ENCODE data around the gene OR52A1. TPM values are rescaled to one million over a fixed set of nuclear protein-coding genes. Genes with fewer than 3 reads are reported as not detected.

OR52A1 gene
- total and polyA plus RNA-seq, 2 donors (not counting 3 experiments of a cell fraction or from before 2014, with no cell fraction given) = not detected

- H2AFZ ChIP-seq (ENCODE audit: low read depth, low read length) = no peak overlapping the region
- ChIA-PET POLR2A (no interaction called here), CTCF (interaction anchor here (1.2 to 3.9 kb wide), 6 partner anchors 10 to 688 kb away, joined by 3 to 39 read pairs (median 6); no protein-coding TSS in a partner anchor)
- H3K4me1 ChIP-seq (ENCODE audit: control insufficient read depth, extremely low read depth, insufficient read depth, low read length) = no peaks in the 10 kb centered on the region
- H3K27ac ChIP-seq (ENCODE audit: insufficient read depth, low read depth, low read length) = no peak overlapping the region
- H4K20me1 ChIP-seq (replicated peaks; ENCODE audit: control insufficient read depth, extremely low read depth, insufficient read depth, low read length) = no peaks in the 10 kb centered on the region
- H3K4me2 ChIP-seq (ENCODE audit: insufficient read depth, low read length) = no peak overlapping the region
- no peaks in the 10 kb centered on the region for H3K79me2 ChIP-seq (ENCODE audit: control insufficient read depth, insufficient read depth, low read length)
- FAIRE-seq = no peak
- BruUV-seq (replicated peaks) = no TSS peak
- no peaks in the 10 kb centered on the region for H3K9me1 ChIP-seq (replicated peaks; ENCODE audit: control insufficient read depth, extremely low read depth, insufficient read depth, low read length)
- no peaks in the 10 kb centered on the region for H3K36me3 ChIP-seq (ENCODE audit: control insufficient read depth in 2 of 2, extremely low read depth in 1 of 2, insufficient read depth in 2 of 2, low read length in 2 of 2)
- H3K9me3 ChIP-seq (replicated peaks; ENCODE audit: control insufficient read depth, insufficient read depth, low read length) = no peaks in the 10 kb centered on the region
- TF ChIP-seq, protein P1, sequence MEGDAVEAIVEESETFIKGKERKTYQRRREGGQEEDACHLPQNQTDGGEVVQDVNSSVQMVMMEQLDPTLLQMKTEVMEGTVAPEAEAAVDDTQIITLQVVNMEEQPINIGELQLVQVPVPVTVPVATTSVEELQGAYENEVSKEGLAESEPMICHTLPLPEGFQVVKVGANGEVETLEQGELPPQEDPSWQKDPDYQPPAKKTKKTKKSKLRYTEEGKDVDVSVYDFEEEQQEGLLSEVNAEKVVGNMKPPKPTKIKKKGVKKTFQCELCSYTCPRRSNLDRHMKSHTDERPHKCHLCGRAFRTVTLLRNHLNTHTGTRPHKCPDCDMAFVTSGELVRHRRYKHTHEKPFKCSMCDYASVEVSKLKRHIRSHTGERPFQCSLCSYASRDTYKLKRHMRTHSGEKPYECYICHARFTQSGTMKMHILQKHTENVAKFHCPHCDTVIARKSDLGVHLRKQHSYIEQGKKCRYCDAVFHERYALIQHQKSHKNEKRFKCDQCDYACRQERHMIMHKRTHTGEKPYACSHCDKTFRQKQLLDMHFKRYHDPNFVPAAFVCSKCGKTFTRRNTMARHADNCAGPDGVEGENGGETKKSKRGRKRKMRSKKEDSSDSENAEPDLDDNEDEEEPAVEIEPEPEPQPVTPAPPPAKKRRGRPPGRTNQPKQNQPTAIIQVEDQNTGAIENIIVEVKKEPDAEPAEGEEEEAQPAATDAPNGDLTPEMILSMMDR (IDR thresholded peaks at IDR 0.05; ENCODE audit: extremely low read depth in 1 of 2, insufficient read depth in 1 of 2, low read depth in 1 of 2, low read length in 2 of 2) = no peak
- TF ChIP-seq JUN (IDR thresholded peaks at IDR 0.05; ENCODE audit: borderline replicate concordance, insufficient read depth, insufficient read length, low read depth) = no peak
- no peak for TF ChIP-seq GATA2 (IDR thresholded peaks at IDR 0.05; ENCODE audit: insufficient read depth, insufficient read length, low read depth, low read length)
- no peak for TF ChIP-seq POLR2A (IDR thresholded peaks at IDR 0.05; ENCODE audit: low read depth, low read length)
- TF ChIP-seq MAX (IDR thresholded peaks at IDR 0.05; ENCODE audit: insufficient read depth, insufficient read length) = no peak
- TF ChIP-seq MYC (IDR thresholded peaks at IDR 0.05; ENCODE audit: low read depth, low read length) = no peak
- TF ChIP-seq POLR2AphosphoS5 (IDR thresholded peaks at IDR 0.05; ENCODE audit: insufficient read depth, low read depth, low read length) = no peak
- TF ChIP-seq FOS (IDR thresholded peaks at IDR 0.05; ENCODE audit: borderline replicate concordance, insufficient read depth, low read length) = no peak
- no peak for TF ChIP-seq EZH2 (IDR thresholded peaks at IDR 0.05; ENCODE audit: borderline replicate concordance, low read depth, low read length, severe bottlenecking)
- H3K27me3 ChIP-seq (ENCODE audit: control insufficient read depth in 2 of 2, insufficient read depth in 2 of 2, low read length in 2 of 2) = no peaks in the 10 kb centered on the region
- intact Hi-C loops (cut with micrococcal nuclease) (no loop called here), dilution Hi-C loops (cut with MboI; ENCODE audit: extremely low pct_ligation_motif_present, low sequenced_read_pairs) (no loop called here)
- H3K9ac ChIP-seq (replicated peaks; ENCODE audit: extremely low read depth, insufficient read depth, low read length) = no peak overlapping the region
- H3K4me3 ChIP-seq (replicated peaks in 1 of 3; ENCODE audit: insufficient read depth in 1 of 3, low read depth in 1 of 3, low read length in 3 of 3) = no peak overlapping the region
- DNase-seq (ENCODE audit: low read depth, low spot score) = no peak
These were observed 48.8 kb upstream of the OR52A1 start for GRCh38 chr11:5203366-5203765.

Data from endothelial cell of umbilical vein (primary cell).